ENCODE data around the gene CCDC82. TPM values are rescaled to one million over a fixed set of nuclear protein-coding genes. Genes with fewer than 3 reads are reported as not detected.

The CCDC82 gene
- total and polyA plus RNA-seq, 2 donors (not counting 1 experiment from before 2014, with no cell fraction given) = 12.9 to 34.1 TPM

GRCh38 chr11:96329855-96330510, 59.7 kb downstream of the CCDC82 start:
- ChIA-PET POLR2A (no interaction called here), CTCF (interaction anchor here (1.1 to 3.0 kb wide), 3 partner anchors 8 to 13 kb away, joined by 5 to 7 read pairs (median 7); partner anchors contain the start of gene MAML2)
- Histone ChIP-seq H3K4me2 (replicated peaks; ENCODE audit: low read depth, low read length, poor library complexity, severe bottlenecking) (no peak overlapping the region), H3K36me3 (replicated peaks in 1 of 2; ENCODE audit: control extremely low read depth in 1 of 2, control insufficient read depth in 1 of 2, extremely low read depth in 1 of 2, insufficient read depth in 2 of 2, low read length in 1 of 2) (peaks cover 6 to 8% of the 10 kb centered on the region in 2 experiments), H3K79me2 (ENCODE audit: control insufficient read depth, insufficient read depth, low read length) (peaks cover 97% of the 10 kb centered on the region), H3K9me3 (ENCODE audit: control extremely low read depth in 1 of 3, control insufficient read depth in 2 of 3, insufficient read depth in 1 of 3, low read length in 2 of 3) (no peaks in the 10 kb centered on the region), H3K4me3 (ENCODE audit: control extremely low read depth in 1 of 5, extremely low read depth in 1 of 5, insufficient read depth in 1 of 5, low read depth in 2 of 5, low read length in 4 of 5) (no peak overlapping the region), H4K20me1 (ENCODE audit: control insufficient read depth, insufficient read depth, low read length, poor library complexity, severe bottlenecking) (peaks cover 32% of the 10 kb centered on the region), H3K9ac (ENCODE audit: low read length) (no peak overlapping the region), H3K27me3 (replicated peaks in 1 of 4; ENCODE audit: control extremely low read depth in 1 of 4, control insufficient read depth in 3 of 4, insufficient read depth in 4 of 4, low read length in 3 of 4) (no peaks in the 10 kb centered on the region), H3K4me1 (ENCODE audit: control insufficient read depth in 2 of 2, insufficient read depth in 2 of 2, low read length in 2 of 2) (peaks cover 10 to 21% of the 10 kb centered on the region in 2 donors), H3K27ac (ENCODE audit: low read length in 2 of 2) (no peak overlapping the region), H2AFZ (ENCODE audit: insufficient read depth, low read depth, low read length, poor library complexity, severe bottlenecking) (no peak overlapping the region)
- Mint-ChIP-seq H3K9me3 (ENCODE audit: insufficient read depth) (no peaks in the 10 kb centered on the region), H3K27ac (no peak overlapping the region), H3K27me3 (no peaks in the 10 kb centered on the region), H3K4me3 (no peak overlapping the region), H3K4me1 (peaks cover 50% of the 10 kb centered on the region)
- DNase-seq (no peak), ATAC-seq (ENCODE audit: low read depth) (no peak)
- WGBS (ENCODE audit: insufficient coverage) = 100% methylated on average over 2 of the region's 3 CpGs
- intact Hi-C loops (cut with micrococcal nuclease) = no loop called here
- no peak for TF ChIP-seq EZH2 (IDR thresholded peaks at IDR 0.05; ENCODE audit: borderline replicate concordance, insufficient read depth, low read depth, low read length, poor library complexity, severe bottlenecking)

GRCh38 chr11:96329419-96329818, 60.3 kb downstream of the CCDC82 start:
- ChIA-PET CTCF (interaction anchor here (1.1 to 3.0 kb wide), 3 partner anchors 9 to 14 kb away, joined by 5 to 7 read pairs (median 7); partner anchors contain the start of gene MAML2), POLR2A (no interaction called here)
- H3K27me3 Mint-ChIP-seq = no peaks in the 10 kb centered on the region

More at GRCh38 chr11:96329419-96329818, 60.3 kb downstream of the CCDC82 start:
- ATAC-seq (ENCODE audit: low read depth) (no peak), DNase-seq (no peak)
- TF ChIP-seq EZH2 (IDR thresholded peaks at IDR 0.05; ENCODE audit: borderline replicate concordance, insufficient read depth, low read depth, low read length, poor library complexity, severe bottlenecking) (no peak), CTCF (IDR thresholded peaks at IDR 0.05) (no peak)
- no peaks in the 10 kb centered on the region for H3K9me3 Mint-ChIP-seq (ENCODE audit: insufficient read depth)
- H3K4me1 ChIP-seq (ENCODE audit: control insufficient read depth in 2 of 2, insufficient read depth in 2 of 2, low read length in 2 of 2) = peaks cover 6 to 16% of the 10 kb centered on the region in 2 donors
- no peak overlapping the region for H3K27ac ChIP-seq (ENCODE audit: low read length in 2 of 2)
- H3K4me1 Mint-ChIP-seq = peaks cover 47% of the 10 kb centered on the region
- no peak overlapping the region for H3K4me3 Mint-ChIP-seq
- WGBS (ENCODE audit: insufficient coverage) = no CpG with 5 or more reads among the region's 1 CpG
- no peaks in the 10 kb centered on the region for H3K27me3 ChIP-seq (replicated peaks in 1 of 4; ENCODE audit: control extremely low read depth in 1 of 4, control insufficient read depth in 3 of 4, insufficient read depth in 4 of 4, low read length in 3 of 4)
- H3K79me2 ChIP-seq (ENCODE audit: control insufficient read depth, insufficient read depth, low read length) = peaks cover 92% of the 10 kb centered on the region
- H3K4me3 ChIP-seq (ENCODE audit: control extremely low read depth in 1 of 5, extremely low read depth in 1 of 5, insufficient read depth in 1 of 5, low read depth in 2 of 5, low read length in 4 of 5) = no peak overlapping the region
- no peak overlapping the region for H3K9ac ChIP-seq (ENCODE audit: low read length)
- H3K27ac Mint-ChIP-seq = no peak overlapping the region
- H3K9me3 ChIP-seq (ENCODE audit: control extremely low read depth in 1 of 3, control insufficient read depth in 2 of 3, insufficient read depth in 1 of 3, low read length in 2 of 3) = no peaks in the 10 kb centered on the region
- H3K4me2 ChIP-seq (replicated peaks; ENCODE audit: low read depth, low read length, poor library complexity, severe bottlenecking) = no peak overlapping the region
- no peak overlapping the region for H2AFZ ChIP-seq (ENCODE audit: insufficient read depth, low read depth, low read length, poor library complexity, severe bottlenecking)
- intact Hi-C loops (cut with micrococcal nuclease) = no loop called here
- H4K20me1 ChIP-seq (ENCODE audit: control insufficient read depth, insufficient read depth, low read length, poor library complexity, severe bottlenecking) = peaks cover 27% of the 10 kb centered on the region
- H3K36me3 ChIP-seq (replicated peaks in 1 of 2; ENCODE audit: control extremely low read depth in 1 of 2, control insufficient read depth in 1 of 2, extremely low read depth in 1 of 2, insufficient read depth in 2 of 2, low read length in 1 of 2) = peaks cover 3 to 6% of the 10 kb centered on the region in 2 experiments

All from B cell (primary cell).